ENCODE data around the gene MBD5.

The MBD5 gene

DNA sequence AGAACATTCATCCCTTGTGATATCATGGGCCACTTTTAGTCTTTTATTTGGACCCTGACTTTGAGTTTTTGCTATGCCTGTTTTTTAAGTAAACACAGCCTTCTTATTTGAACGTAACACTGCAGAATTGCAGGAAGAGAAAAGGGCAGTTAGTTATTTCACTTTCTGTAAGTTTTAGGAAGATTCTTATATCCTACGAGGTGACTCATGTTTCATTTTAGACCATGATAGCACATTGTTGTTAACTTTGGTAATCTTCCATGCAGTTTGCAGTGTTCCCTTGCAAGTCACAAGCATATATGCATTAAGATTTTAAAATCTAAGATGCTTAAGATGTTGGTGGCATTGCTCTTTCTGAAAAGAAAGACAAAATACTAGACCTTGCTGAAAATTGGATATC, 495.1 kb downstream of the MBD5 start:
- no peak for DNase-seq (ENCODE audit: low read depth in 2 of 2, low spot score in 1 of 2)

DNA sequence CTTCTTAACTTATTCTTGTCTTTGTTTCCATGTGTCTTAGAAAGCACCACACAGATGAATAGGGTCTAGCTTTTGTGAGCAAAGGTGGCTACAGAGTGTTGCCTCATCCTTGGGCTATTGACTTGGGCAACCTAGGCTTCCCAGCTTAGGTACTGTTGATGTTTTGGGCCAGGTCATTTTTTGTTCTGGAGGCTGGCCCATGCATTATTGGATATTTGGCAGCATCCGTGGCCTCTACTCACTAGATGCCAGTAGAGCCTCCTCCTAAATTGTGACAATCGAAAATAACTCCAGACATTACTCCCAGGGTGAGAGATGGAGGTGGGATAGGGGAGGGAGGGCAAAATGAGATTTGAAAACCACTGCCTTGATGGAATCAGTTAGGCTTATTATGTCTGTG, 496.4 kb downstream of the MBD5 start:
- DNase-seq (ENCODE audit: low read depth in 2 of 2, low spot score in 1 of 2) = no peak

DNA sequence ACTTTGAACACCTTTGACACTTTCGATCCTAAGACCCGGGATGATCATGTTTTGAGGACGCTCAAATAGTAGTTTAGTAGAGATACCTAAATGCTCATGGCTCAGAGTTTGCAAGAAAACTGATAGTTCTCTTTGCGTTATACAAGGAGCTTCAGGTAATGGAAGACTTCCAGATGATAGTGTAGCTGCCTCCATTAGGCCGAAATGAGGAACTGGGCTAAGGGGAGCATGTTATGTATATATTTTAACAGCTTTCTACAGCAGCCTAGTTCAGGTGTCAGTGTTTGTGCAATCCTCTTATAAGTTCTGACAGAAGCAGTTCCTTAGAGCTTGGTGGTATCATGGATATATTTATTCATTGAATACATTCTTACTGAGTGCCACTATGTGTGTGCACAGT, 496.9 kb downstream of the MBD5 start:
- DNase-seq (ENCODE audit: low read depth in 2 of 2, low spot score in 1 of 2) = no peak

DNA sequence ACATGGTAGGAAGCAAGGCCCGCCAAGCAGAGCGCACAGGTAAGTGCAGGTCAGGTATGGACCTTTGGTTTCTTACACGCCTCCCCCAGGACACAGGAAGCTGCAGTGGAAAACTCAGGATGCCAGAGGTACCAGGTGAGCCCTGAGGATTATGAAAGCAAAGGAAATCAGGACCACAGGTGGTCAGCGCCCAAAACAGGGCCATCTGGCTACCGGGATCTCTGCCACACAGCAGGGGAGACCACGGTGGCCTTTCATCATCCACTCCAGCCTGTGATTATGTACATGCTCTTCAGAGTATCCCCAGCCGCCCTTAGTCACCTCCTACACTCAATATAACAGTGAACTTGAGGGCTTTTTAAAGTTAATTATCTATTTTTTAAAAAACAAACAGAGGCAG, 498.1 kb downstream of the MBD5 start:
- no peak for DNase-seq (ENCODE audit: low read depth in 2 of 2, low spot score in 1 of 2)

DNA sequence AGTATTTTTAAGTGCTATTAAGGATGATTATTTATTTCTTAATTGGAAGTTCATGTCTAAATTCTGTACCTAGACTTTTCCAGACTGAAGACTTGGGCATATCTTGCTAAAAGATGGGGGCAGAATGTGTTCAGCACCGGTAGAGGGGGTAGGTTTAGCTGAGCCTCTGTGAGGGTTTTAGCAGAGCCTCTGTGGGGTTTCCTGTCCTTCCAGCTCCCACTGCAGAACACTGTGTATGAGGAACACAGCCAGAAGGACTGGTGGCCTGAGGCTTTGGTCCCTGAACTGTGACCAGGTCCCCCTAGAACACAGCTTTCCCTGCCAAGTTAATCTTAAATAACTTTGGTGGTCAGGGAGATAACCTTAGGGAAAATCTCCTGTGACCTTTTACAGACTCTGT, 500.3 kb downstream of the MBD5 start:
- DNase-seq (ENCODE audit: low read depth in 2 of 2, low spot score in 1 of 2) = no peak

DNA sequence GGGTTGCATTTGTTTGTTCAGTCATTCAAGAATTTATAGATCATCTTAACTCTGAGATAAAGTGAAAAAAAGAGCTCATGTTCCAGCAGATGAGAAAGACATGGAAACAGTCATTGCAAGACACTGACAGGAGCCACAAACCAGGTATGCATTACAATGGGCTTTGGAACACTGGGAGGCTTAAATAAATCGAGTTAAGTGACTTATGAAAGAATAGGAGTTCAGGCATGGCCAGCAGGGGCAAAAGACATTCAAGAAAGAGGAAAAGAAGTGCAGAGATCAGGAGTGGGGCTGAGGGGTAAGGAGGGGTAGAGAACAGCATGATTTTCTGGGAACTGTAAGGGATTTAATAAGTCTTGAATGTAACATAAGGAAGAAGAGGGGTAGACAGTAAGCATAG, 502.4 kb downstream of the MBD5 start:
- no peak for DNase-seq (ENCODE audit: low read depth in 2 of 2, low spot score in 1 of 2)

DNA sequence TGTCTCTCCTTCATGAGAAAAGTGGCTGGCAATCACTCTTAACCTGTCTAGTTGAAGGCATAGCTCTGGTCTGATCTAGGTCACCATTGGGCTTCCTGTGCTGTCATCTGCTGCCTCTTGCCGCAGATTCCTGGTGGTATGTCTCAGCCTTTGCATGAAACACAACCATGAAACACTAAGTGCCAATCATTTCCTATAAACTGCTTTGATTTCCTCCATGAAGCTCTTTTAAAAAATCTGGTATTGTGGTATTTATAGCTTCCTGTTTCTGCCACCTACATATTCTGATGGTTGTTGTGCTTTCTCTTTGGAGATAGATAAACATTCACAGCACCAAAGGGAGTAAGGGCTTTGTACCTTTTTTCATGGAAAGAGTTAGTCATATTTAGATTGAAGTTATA, 503.6 kb downstream of the MBD5 start:
- DNase-seq (ENCODE audit: low read depth in 2 of 2, low spot score in 1 of 2) = no peak

DNA sequence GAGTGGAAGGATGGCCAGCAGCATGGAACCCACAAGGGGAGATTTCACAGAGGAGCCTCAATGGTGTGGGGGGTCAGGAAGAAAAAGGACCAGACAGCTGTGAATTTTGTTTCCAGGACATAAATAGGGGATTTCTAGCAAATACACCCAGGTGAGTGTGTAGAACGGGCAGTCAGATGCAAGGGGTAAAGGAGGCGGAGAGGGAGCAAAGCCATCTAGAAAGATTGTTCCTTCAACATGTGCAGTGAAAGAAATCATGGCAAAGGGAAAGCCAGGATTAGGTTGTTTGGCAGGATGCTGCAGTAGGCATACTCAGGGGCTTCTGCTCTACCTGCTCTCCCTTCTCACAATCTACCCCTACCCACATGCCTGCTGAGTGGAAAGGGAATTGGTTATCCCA, 504.2 kb downstream of the MBD5 start:
- no peak for DNase-seq (ENCODE audit: low read depth in 2 of 2, low spot score in 1 of 2)

DNA sequence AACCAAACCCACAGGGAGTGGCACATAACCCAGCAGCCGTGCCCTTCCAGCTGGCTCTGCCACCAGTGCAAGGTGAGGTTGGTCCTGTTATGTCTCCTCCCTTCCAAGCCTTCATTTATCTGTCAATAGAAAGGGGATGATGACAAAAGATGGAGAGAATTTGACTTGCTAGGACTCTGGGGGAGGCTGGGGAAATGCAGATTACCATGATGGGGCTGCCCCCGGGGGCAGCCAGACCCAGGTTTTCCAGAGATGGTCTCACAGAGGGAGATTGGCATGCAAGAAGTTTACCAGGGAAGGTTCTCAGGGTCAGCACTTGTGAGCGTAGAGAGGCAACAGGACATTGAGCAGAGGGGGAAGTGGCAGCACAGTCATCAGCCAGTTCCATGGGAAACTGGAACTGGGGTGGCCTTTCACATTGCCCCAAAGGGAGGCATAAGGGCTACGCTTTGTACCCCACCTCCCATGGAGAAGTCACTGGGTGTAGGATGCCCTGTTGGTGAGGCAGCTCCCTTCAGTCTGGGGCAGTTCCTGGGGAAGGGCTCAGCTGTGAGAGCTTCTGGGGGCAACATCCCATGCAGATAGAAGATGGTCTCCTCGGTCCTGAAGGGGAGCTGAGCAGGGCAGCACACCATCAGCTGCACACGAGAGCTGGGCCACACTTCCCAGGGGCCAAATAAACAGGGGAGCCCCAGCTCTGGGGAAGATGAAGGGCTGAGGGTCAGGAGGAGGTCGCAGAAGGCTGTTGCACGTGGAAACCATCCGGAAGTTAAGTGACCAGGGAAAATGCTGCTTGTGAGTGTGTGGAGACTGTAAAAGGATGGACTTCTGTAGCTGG, 505.8 kb downstream of the MBD5 start:
- DNase-seq (ENCODE audit: low read depth in 2 of 2, low spot score in 1 of 2) = no peak

DNA sequence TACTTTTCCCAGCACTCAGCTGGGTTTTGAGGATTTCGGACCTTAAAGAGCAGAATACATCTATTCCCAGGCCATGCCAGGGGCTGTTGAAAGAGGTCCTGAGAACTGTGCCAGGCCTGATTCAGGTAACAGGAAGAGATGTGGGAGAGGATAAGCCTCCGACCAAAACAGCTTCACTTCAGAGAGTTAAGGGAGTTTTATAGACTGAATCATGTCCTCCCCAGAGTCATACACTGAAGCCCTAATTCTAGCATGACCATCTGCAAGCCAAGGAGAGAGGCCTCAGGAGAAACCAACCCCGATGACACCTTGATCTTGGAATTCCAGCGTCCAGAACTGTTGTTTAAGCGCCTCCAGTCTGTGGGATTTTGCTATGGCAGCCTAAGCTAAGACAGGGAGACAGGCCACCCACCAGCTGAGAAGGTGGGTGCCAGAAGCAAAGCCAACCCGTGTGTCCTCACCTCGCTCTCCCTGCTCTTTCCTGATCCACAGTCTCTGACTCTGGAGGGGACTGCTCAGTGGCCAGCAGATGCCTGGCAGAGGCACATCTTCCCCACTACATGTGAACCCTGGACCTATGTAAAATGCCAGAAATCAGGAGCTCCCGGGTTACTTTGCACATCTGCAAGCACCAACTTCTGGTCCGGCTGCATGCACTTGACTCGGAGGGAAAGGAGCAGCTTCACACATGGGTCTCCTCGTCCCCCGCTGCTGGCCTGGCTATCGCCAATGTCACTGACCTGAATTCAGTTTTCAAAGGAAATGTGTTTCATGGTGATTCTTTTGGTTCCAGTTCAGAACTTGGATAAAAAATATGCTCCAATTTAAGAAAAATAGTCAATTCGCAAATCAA, 506.8 kb downstream of the MBD5 start:
- no peak for DNase-seq (ENCODE audit: low read depth in 2 of 2, low spot score in 1 of 2)

DNA sequence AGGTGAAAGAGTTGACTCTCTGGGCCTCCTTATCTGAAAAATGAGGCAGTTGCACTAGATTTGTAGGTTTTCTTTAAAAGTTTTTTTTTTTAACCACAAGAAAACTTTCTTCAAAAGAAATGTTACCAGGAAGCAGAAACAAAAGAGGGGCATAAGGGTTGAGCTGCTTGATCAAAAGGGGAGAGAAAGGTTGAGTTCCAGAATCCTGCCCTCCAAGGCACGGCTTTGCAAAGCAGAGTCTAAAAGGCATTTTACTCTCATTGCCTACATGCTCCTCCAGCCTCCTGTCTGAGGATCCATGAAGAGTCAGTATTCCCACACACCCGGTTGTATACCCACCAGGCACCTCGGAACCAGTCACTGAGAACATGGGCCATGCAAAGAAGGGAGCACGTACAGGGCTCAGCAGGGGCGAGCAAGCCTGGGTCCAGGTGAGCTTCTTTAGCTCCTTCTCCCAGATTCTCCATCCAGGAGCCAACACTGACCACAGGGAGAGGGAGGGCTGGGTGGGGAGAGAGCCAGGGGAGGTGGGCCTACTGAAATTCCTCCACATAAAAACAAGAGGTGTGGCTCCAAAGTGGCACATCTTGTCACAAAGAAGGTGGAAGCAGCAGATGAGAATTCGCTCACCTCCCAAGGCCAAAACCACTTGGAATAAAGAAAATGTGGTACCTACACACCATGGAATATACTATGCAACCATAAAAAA, 507.6 kb downstream of the MBD5 start:
- DNase-seq (ENCODE audit: low read depth in 2 of 2, low spot score in 1 of 2) = no peak

DNA sequence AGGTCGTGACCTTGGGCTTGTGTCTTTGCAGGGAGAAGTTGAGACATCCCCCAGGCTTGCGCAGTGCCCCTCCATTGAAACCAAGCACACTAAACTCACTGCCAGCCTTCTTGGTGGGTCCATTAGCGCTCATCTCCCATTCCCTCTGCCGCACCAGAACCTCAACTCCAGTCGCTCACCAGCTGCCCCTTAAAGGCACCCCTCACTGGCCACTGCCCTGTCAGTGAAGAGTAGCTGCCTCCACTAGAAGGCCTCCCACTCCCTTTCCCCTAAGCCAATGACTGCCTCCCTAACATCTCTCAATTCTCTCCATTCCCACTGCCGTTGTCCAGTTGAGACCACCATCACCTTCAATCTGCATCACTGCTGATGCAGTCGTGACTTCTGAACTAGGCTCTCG, 508.9 kb downstream of the MBD5 start:
- no peak for DNase-seq (ENCODE audit: low read depth in 2 of 2, low spot score in 1 of 2)

DNA sequence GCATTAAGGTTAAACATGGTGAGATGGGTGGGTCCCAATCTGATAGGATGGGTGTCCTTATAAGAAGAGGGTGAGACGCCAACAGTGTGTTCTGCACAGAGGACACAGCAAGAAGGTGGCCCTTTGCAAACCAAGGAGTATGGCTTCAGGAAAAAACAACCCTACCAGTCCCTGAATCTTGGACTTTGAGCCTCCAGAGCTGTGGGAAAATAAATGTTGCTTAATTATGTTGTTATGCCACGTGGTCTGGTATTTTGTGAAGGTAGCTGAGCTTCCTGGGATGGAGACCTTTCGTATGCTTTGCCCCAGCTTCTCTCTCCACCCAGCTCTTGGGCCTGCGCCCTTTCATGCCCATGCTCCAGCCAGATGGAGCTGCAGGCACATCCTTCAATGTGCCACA, 509.5 kb downstream of the MBD5 start:
- DNase-seq (ENCODE audit: low read depth in 2 of 2, low spot score in 1 of 2) = no peak

DNA sequence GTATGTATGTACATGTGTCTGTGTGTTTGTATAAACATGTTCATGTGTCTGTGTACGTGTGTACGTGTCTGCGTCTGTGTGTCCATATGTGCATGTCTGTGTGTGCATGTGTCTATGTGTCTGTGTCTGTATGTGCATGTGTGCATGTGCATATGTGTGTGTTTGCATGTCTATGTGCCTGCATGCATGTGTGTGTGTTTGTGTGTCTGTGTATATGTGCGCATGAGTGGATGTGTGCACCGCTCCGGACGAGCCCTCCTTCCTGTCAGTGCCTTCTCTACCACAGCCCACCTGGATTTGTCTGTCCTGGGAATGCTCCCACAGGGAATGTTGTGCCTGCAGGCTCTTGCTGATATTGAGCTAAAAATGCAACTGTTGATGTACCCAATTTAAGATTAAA, 510.3 kb downstream of the MBD5 start:
- DNase-seq (ENCODE audit: low read depth in 2 of 2, low spot score in 1 of 2) = no peak

DNA sequence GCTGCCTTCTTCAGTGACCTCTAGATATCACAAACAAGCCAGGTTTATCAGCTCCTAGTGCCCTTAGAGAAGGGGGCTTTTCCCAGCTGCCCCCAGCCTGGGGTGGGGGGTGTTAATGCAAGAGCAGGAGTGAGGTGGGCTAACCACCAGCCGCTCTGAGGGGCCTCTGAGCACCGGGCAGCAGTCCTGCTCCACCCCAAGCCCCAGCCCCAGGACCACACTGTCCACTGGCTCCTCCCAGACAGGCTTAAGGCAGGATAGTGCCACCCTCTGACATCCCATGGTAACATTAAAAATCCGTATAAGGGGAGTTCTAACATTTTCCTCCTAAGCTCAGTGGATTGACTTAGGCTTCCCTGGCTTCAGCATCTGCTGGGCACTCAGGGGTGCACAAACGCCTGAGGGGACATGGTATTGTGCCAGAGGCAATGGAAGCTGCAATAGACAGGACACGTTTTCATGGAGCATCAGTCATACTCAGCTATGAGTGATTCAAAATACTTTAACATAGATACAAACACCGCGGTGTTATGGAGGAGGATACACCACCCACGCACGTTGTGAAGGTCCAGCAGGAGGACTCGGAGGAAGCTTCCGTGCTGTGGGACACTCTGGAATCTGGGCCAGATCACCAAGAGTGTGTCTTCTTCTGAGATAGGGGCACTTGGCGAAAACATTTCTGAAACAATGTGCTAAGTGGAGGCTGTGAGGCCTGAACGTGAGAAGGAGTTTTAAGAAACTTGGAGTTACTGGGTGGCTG, 511.0 kb downstream of the MBD5 start:
- DNase-seq (ENCODE audit: low read depth in 2 of 2, low spot score in 1 of 2) = no peak

DNA sequence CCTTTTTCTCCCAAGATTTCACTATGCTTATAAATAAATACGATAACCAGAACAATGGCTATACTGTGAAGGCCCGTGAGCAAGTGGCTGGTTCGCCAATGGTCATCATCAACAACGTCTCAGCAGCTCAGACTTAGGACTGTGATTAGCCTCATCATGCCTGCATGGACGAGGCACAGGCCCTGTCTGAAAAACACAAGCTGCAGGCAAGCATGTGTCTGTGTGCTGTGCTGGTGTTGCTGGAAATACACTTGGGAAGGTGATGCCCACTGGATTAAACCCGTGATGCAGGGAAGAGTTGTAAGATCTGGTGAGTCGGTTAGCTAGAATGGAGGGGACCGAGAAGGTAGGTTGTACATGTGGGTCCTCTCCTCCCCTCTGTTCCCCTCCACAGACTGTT, 512.1 kb downstream of the MBD5 start:
- DNase-seq (ENCODE audit: low read depth in 2 of 2, low spot score in 1 of 2) = no peak

DNA sequence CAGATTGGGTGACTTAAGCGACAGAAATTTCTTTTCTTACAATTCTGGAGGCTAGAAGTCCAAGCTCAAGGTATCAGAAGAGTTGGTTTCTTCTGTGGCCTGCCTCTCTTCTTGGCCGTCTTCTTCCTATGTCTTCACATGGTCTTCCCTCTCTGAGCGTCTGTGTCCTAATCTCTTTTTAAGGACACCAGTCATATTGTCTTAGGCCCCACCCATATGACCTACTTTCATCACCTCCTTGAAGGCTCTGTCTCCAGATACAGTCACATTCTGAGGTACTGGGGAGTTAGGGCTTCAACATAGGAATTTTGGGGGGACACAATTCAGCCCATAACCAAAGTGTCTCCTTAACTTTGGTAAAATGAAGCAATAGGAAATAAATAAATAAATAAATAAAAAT, 512.8 kb downstream of the MBD5 start:
- DNase-seq (ENCODE audit: low read depth in 2 of 2, low spot score in 1 of 2) = no peak

DNA sequence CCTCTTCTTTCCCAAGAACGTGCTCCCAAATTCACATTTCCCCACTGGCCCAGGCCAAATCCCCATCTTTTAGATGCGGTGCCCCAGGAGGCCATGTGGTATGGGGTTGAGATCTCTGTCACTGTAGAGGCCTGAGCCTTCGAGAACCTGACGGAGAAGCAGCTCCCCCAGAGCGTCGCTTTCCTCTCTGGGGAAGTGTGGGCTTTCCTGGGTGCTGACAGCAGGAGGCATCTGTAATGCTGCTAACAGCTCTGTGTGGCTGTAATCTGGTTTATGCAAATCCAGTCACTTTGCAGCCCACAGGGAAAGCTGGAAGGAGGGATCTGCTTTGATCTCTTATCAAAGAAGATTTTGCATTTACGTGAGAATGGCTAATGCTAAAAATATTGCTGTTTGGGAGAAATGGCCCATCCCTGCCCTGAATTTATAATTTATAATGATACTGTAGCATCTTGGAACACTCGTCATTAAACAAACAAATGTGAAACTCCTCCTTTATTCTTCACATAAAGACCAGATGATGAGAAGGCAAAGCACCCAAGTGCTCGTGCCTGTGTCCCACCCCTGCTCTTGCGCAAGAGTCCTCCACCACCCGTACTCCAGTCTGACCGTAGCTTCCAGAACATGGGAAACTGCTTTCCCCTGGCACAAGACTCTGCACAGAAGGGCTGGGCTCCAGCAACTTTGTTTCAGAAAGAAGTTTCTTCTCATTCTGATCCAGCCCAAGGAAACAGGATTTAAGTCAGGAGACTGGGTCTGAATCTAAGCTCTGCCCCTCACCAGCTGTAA, 513.7 kb downstream of the MBD5 start:
- no peak for DNase-seq (ENCODE audit: low read depth in 2 of 2, low spot score in 1 of 2)

DNA sequence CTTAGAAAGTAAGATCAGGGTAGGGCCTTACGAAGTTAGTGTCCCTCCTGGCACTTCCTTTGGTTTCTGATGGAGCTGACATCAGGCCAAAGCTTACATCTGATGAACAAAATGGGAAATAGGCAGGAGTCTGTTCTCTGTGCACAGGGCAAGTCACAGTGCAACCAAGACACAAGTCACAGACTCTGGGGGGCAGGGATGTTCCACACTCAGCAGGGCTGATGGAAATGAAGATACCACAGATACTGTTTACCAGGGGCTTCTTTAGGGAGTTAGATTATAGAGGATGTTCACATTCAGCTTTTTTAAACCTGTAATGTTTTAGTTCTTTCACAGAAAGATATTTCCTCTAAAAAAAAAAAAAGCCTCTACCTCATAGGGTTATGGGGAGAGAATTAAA, 517.5 kb downstream of the MBD5 start:
- DNase-seq (ENCODE audit: low read depth in 2 of 2, low spot score in 1 of 2) = no peak

DNA sequence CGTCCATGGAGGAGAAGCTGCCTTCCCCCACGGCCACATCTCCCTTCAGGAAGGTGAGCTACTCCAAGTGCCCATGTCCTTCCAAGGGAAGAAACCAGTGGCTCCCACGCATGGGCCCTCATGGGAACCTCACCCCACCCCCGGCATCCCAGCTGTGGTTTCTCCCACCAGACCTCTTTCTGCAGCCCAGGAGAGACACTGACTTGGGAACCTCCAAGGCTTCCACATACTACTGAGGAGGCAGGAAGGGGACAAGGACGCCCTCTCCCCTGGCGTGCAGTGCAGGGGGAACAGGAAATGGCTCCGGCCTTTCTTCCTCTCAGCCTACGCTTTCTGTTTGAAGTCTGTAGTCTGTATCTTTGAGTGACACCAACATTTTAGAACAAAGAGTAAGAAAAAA, 519.1 kb downstream of the MBD5 start:
- no peak for DNase-seq (ENCODE audit: low read depth in 2 of 2, low spot score in 1 of 2)
